ENCODE results near the gene MKLN1. TPM values are rescaled to one million over a fixed set of nuclear protein-coding genes. Genes with fewer than 3 reads are reported as not detected.

MKLN1 gene
- total RNA-seq, result 38.3 and 38.8 TPM in 2 replicates

GRCh38 chr7:131327626-131328376 lies at the start of gene MKLN1:
Gene MKLN1, plus strand, starts transcription at chr7:131327876. Its CDS starts 24 bp downstream, at chr7:131327900.
- H3K9me3 Mint-ChIP-seq, result peaks cover 3% of the 10 kb centered on the region

GRCh38 chr7:131279044-131279443 lies 48.6 kb upstream of the MKLN1 start:
- Mint-ChIP-seq H3K4me1 (no peaks in the 10 kb centered on the region), H3K36me3 (ENCODE audit: low read depth) (no peaks in the 10 kb centered on the region), H3K27ac (no peak overlapping the region), H3K27me3 (no peaks in the 10 kb centered on the region), H3K9me3 (peaks cover 10% of the 10 kb centered on the region), H3K4me3 (no peak overlapping the region)
- intact Hi-C loops (cut with micrococcal nuclease), result no loop called here
- DNase-seq, result no peak

More at GRCh38 chr7:131327626-131328376, at the start of gene MKLN1:
- H3K36me3 Mint-ChIP-seq (ENCODE audit: low read depth), result peaks cover 12% of the 10 kb centered on the region
- H3K4me3 Mint-ChIP-seq, result peak within 1 kb of the TSS; percentile 99
- intact Hi-C loops (cut with micrococcal nuclease), result loop anchor here (1.0 to 5.0 kb wide), 9 partner anchors 40 to 415 kb away; no protein-coding TSS in a partner anchor
- H3K4me1 Mint-ChIP-seq, result peaks cover 45% of the 10 kb centered on the region
- DNase-seq, result peak; percentile 97
- H3K27me3 Mint-ChIP-seq, result no peaks in the 10 kb centered on the region
- H3K27ac Mint-ChIP-seq, result peak within 1 kb of the TSS; percentile 97

- no peak for DNase-seq
- intact Hi-C loops (cut with micrococcal nuclease), result no loop called here
- Mint-ChIP-seq H3K9me3 (peaks cover 10% of the 10 kb centered on the region), H3K36me3 (ENCODE audit: low read depth) (no peaks in the 10 kb centered on the region), H3K4me3 (no peak overlapping the region), H3K27ac (no peak overlapping the region), H3K4me1 (no peaks in the 10 kb centered on the region), H3K27me3 (no peaks in the 10 kb centered on the region)
Observed at GRCh38 chr7:131281266-131282048, 46.2 kb upstream of the MKLN1 start.

GRCh38 chr7:131284702-131285419 lies 42.8 kb upstream of the MKLN1 start:
- DNase-seq, result no peak
- Mint-ChIP-seq H3K4me3 (no peak overlapping the region), H3K4me1 (no peaks in the 10 kb centered on the region), H3K27ac (no peak overlapping the region), H3K9me3 (peaks cover 23% of the 10 kb centered on the region), H3K36me3 (ENCODE audit: low read depth) (no peaks in the 10 kb centered on the region), H3K27me3 (no peaks in the 10 kb centered on the region)
- intact Hi-C loops (cut with micrococcal nuclease), result no loop called here

GRCh38 chr7:131285556-131285955 lies 42.1 kb upstream of the MKLN1 start:
- H3K9me3 Mint-ChIP-seq, result peaks cover 22% of the 10 kb centered on the region
- no peak for DNase-seq
- H3K27ac Mint-ChIP-seq, result no peak overlapping the region
- H3K27me3 Mint-ChIP-seq, result no peaks in the 10 kb centered on the region
- H3K36me3 Mint-ChIP-seq (ENCODE audit: low read depth), result no peaks in the 10 kb centered on the region
- no peak overlapping the region for H3K4me3 Mint-ChIP-seq
- H3K4me1 Mint-ChIP-seq, result no peaks in the 10 kb centered on the region
- intact Hi-C loops (cut with micrococcal nuclease), result no loop called here

- DNase-seq, result no peak
- intact Hi-C loops (cut with micrococcal nuclease), result no loop called here
- no peaks in the 10 kb centered on the region for H3K36me3 Mint-ChIP-seq (ENCODE audit: low read depth)
- no peaks in the 10 kb centered on the region for H3K27me3 Mint-ChIP-seq
- no peaks in the 10 kb centered on the region for H3K4me1 Mint-ChIP-seq
- peaks cover 20% of the 10 kb centered on the region for H3K9me3 Mint-ChIP-seq
- H3K27ac Mint-ChIP-seq, result no peak overlapping the region
- no peak overlapping the region for H3K4me3 Mint-ChIP-seq
Observed at GRCh38 chr7:131288450-131288849, 39.2 kb upstream of the MKLN1 start.

- no peak overlapping the region for H3K4me3 Mint-ChIP-seq
- H3K36me3 Mint-ChIP-seq (ENCODE audit: low read depth), result no peaks in the 10 kb centered on the region
- no peak overlapping the region for H3K27ac Mint-ChIP-seq
- peaks cover 20% of the 10 kb centered on the region for H3K9me3 Mint-ChIP-seq
- intact Hi-C loops (cut with micrococcal nuclease), result no loop called here
- H3K4me1 Mint-ChIP-seq, result no peaks in the 10 kb centered on the region
- DNase-seq, result no peak
- peaks cover 1% of the 10 kb centered on the region for H3K27me3 Mint-ChIP-seq
Observed at GRCh38 chr7:131289051-131289450, 38.6 kb upstream of the MKLN1 start.

- Mint-ChIP-seq H3K4me3 (no peak overlapping the region), H3K36me3 (ENCODE audit: low read depth) (no peaks in the 10 kb centered on the region), H3K9me3 (peaks cover 20% of the 10 kb centered on the region), H3K4me1 (no peaks in the 10 kb centered on the region), H3K27ac (no peak overlapping the region), H3K27me3 (peaks cover 4% of the 10 kb centered on the region)
- intact Hi-C loops (cut with micrococcal nuclease), result no loop called here
- DNase-seq, result no peak
Observed at GRCh38 chr7:131292141-131292905, 35.4 kb upstream of the MKLN1 start.

GRCh38 chr7:131293018-131293417 lies 34.7 kb upstream of the MKLN1 start:
- Mint-ChIP-seq H3K9me3 (peaks cover 13% of the 10 kb centered on the region), H3K4me1 (no peaks in the 10 kb centered on the region), H3K27me3 (peaks cover 4% of the 10 kb centered on the region), H3K27ac (no peak overlapping the region), H3K4me3 (no peak overlapping the region), H3K36me3 (ENCODE audit: low read depth) (no peaks in the 10 kb centered on the region)
- intact Hi-C loops (cut with micrococcal nuclease), result no loop called here
- no peak for DNase-seq

- Mint-ChIP-seq H3K4me1 (no peaks in the 10 kb centered on the region), H3K27me3 (peaks cover 4% of the 10 kb centered on the region), H3K36me3 (ENCODE audit: low read depth) (no peaks in the 10 kb centered on the region), H3K9me3 (peaks cover 5% of the 10 kb centered on the region), H3K4me3 (no peak overlapping the region), H3K27ac (no peak overlapping the region)
- DNase-seq, result no peak
- intact Hi-C loops (cut with micrococcal nuclease), result no loop called here
Observed at GRCh38 chr7:131294553-131294952, 33.1 kb upstream of the MKLN1 start.

- Mint-ChIP-seq H3K27me3 (peaks cover 10% of the 10 kb centered on the region), H3K4me1 (no peaks in the 10 kb centered on the region), H3K9me3 (no peaks in the 10 kb centered on the region), H3K27ac (no peak overlapping the region), H3K36me3 (ENCODE audit: low read depth) (no peaks in the 10 kb centered on the region), H3K4me3 (no peak overlapping the region)
- DNase-seq, result no peak
- intact Hi-C loops (cut with micrococcal nuclease), result no loop called here
Observed at GRCh38 chr7:131298608-131298992, 29.1 kb upstream of the MKLN1 start.

- intact Hi-C loops (cut with micrococcal nuclease), result no loop called here
- H3K4me3 Mint-ChIP-seq, result no peak overlapping the region
- H3K36me3 Mint-ChIP-seq (ENCODE audit: low read depth), result no peaks in the 10 kb centered on the region
- DNase-seq, result no peak
- H3K27ac Mint-ChIP-seq, result no peak overlapping the region
- peaks cover 9% of the 10 kb centered on the region for H3K27me3 Mint-ChIP-seq
- no peaks in the 10 kb centered on the region for H3K4me1 Mint-ChIP-seq
- H3K9me3 Mint-ChIP-seq, result no peaks in the 10 kb centered on the region
Observed at GRCh38 chr7:131299074-131299473, 28.6 kb upstream of the MKLN1 start.

GRCh38 chr7:131300078-131300477 lies 27.6 kb upstream of the MKLN1 start:
- H3K4me3 Mint-ChIP-seq, result no peak overlapping the region
- no peaks in the 10 kb centered on the region for H3K9me3 Mint-ChIP-seq
- no peaks in the 10 kb centered on the region for H3K4me1 Mint-ChIP-seq
- H3K36me3 Mint-ChIP-seq (ENCODE audit: low read depth), result no peaks in the 10 kb centered on the region
- no peak for DNase-seq
- H3K27me3 Mint-ChIP-seq, result peaks cover 7% of the 10 kb centered on the region
- no peak overlapping the region for H3K27ac Mint-ChIP-seq
- intact Hi-C loops (cut with micrococcal nuclease), result no loop called here

Data from activated CD4-positive, alpha-beta T cell treated with anti-CD3 and anti-CD28 coated beads, Interleukin-2, amount 10 ng/mL, durations not matched to agents 24 days and 14 days (primary cell).